ENCODE data around the gene FMR1.

Gene FMR1

GRCh38 chrX:147923605-147924004 lies 11.9 kb downstream of the FMR1 start:
- no peak for ATAC-seq
- TF ChIP-seq POU6F1 (CRISPR knock-in tag; IDR thresholded peaks at IDR 0.05; ENCODE audit: borderline replicate concordance, low read depth) (no peak), ZNF8 (CRISPR knock-in tag; IDR thresholded peaks at IDR 0.05) (no peak), RARB (CRISPR knock-in tag; IDR thresholded peaks at IDR 0.05) (no peak), ISL1 (CRISPR knock-in tag; IDR thresholded peaks at IDR 0.05) (no peak)

GRCh38 chrX:147927256-147927655 lies 15.5 kb downstream of the FMR1 start:
- no peak for TF ChIP-seq OSR1 (CRISPR knock-in tag; IDR thresholded peaks at IDR 0.05)
- TF ChIP-seq ARNTL (CRISPR knock-in tag; IDR thresholded peaks at IDR 0.05; ENCODE audit: borderline replicate concordance, low read depth), result no peak
- ATAC-seq, result no peak

- no peak for ATAC-seq
- TF ChIP-seq ZNF70 (CRISPR knock-in tag; IDR thresholded peaks at IDR 0.05), result no peak
- no peak for TF ChIP-seq ZNF8 (CRISPR knock-in tag; IDR thresholded peaks at IDR 0.05)
- TF ChIP-seq ISL1 (CRISPR knock-in tag; IDR thresholded peaks at IDR 0.05), result no peak
- no peak for TF ChIP-seq TOX (CRISPR knock-in tag; IDR thresholded peaks at IDR 0.05; ENCODE audit: borderline replicate concordance)
- TF ChIP-seq TSHZ2 (CRISPR knock-in tag; IDR thresholded peaks at IDR 0.05), result no peak
- no peak for TF ChIP-seq CSRNP3 (CRISPR knock-in tag; IDR thresholded peaks at IDR 0.05)
- TF ChIP-seq CSDC2 (CRISPR knock-in tag; IDR thresholded peaks at IDR 0.05), result no peak
- no peak for TF ChIP-seq PPARA (CRISPR knock-in tag; IDR thresholded peaks at IDR 0.05; ENCODE audit: borderline replicate concordance)
Measured at GRCh38 chrX:147933815-147934214, 22.1 kb downstream of the FMR1 start.

- TF ChIP-seq GLIS3 (CRISPR knock-in tag; IDR thresholded peaks at IDR 0.05) (no peak), ZC3H10 (CRISPR knock-in tag; IDR thresholded peaks at IDR 0.05) (no peak), RARB (CRISPR knock-in tag; IDR thresholded peaks at IDR 0.05) (no peak), BACH2 (CRISPR knock-in tag; IDR thresholded peaks at IDR 0.05; ENCODE audit: borderline replicate concordance) (no peak), ESRRG (CRISPR knock-in tag; IDR thresholded peaks at IDR 0.05) (no peak), ZNF565 (CRISPR knock-in tag; conservative IDR thresholded peaks at IDR 0.05; ENCODE audit: low read depth) (no peak), SNAI2 (CRISPR knock-in tag; IDR thresholded peaks at IDR 0.05) (no peak), ZNF8 (CRISPR knock-in tag; IDR thresholded peaks at IDR 0.05) (no peak), ISL1 (CRISPR knock-in tag; IDR thresholded peaks at IDR 0.05) (no peak), TCF4 (CRISPR knock-in tag; IDR thresholded peaks at IDR 0.05; ENCODE audit: borderline replicate concordance) (no peak), CSDC2 (CRISPR knock-in tag; IDR thresholded peaks at IDR 0.05) (no peak), PPARA (CRISPR knock-in tag; IDR thresholded peaks at IDR 0.05; ENCODE audit: borderline replicate concordance) (no peak), TOX (CRISPR knock-in tag; IDR thresholded peaks at IDR 0.05; ENCODE audit: borderline replicate concordance) (no peak)
- no peak for ATAC-seq
Measured at GRCh38 chrX:147935156-147935758, 23.5 kb downstream of the FMR1 start.

GRCh38 chrX:147945286-147945685 lies 33.6 kb downstream of the FMR1 start:
- no peak for ATAC-seq
- no peak for TF ChIP-seq GLIS3 (CRISPR knock-in tag; IDR thresholded peaks at IDR 0.05)
- no peak for TF ChIP-seq ESRRG (CRISPR knock-in tag; IDR thresholded peaks at IDR 0.05)
- no peak for TF ChIP-seq POU6F1 (CRISPR knock-in tag; IDR thresholded peaks at IDR 0.05; ENCODE audit: borderline replicate concordance, low read depth)
- TF ChIP-seq TSHZ2 (CRISPR knock-in tag; IDR thresholded peaks at IDR 0.05), result no peak
- no peak for TF ChIP-seq PPARA (CRISPR knock-in tag; IDR thresholded peaks at IDR 0.05; ENCODE audit: borderline replicate concordance)
- TF ChIP-seq CREB5 (CRISPR knock-in tag; IDR thresholded peaks at IDR 0.05; ENCODE audit: low read depth), result no peak
- TF ChIP-seq BACH2 (CRISPR knock-in tag; IDR thresholded peaks at IDR 0.05; ENCODE audit: borderline replicate concordance), result no peak

Data from SK-N-SH treated with all-trans-retinoic acid at 6 μM for 48 hours (cell line).